ENCODE results near the gene PTPN7.
"Not testable (repeated sequence)": the region's sequence is repeated elsewhere in the genome, so short reads cannot be mapped to it uniquely, and the experiment has no call there.

PTPN7 gene

DNA sequence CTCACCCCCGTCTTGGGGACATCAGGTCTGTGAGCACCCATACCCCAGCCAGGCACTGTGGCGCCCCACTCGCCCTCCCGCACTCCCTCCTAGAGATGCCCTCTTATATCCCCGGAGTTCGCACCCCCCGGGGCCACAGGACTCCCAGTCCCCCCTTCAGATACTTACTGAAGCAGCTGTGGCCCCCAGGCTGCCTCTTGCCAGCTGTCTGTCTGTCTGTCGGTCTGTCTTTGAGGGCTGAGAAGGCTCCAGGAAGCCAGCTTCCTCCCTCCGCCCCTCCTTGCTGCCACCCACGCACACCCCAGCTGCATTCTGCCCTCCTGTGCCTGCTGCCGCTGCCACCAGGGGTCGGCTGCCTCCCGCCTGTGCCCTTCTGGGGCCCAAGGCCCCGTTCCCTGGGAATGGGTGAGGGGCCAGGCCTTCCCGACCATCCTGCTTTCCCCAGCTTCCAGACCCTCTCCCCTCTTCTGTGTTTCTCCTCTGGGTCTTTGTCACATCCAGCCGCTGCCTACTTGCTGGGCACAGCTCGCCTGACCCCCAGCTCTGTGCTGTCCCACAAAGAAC lies at the start of gene PTPN7:
Gene PTPN7 (minus strand): TSS at position 226 of the 564 bp plus-strand sequence. CDS start 1,200 bp downstream, outside the sequence.
- peak; percentile 75 for DNase-seq

DNA sequence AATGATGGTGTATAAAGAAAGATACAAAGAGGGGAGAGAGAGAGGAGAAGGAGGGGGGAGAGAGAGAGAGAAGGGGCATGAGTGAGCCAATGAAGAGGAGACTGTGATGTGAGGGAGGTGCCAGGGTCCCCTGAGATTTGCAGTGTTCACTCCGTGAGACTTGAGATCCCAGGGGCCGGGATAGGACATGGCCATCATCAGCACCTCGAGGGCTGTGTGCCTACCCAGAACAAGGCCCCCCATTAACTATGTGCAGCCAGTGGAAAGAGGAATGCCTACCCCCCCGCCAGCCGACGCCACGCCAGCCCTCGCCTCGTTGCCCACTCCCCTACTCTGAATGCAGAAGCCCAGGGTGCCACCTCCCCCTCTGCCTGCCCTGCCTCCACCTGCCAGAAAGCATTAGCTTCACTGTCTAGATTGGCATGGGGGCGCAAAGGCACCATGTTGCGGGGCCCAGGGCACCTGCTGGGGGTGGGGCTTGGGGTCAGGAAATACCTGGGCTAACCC lies 48.0 kb upstream of the PTPN7 start:
- no peak for DNase-seq

DNA sequence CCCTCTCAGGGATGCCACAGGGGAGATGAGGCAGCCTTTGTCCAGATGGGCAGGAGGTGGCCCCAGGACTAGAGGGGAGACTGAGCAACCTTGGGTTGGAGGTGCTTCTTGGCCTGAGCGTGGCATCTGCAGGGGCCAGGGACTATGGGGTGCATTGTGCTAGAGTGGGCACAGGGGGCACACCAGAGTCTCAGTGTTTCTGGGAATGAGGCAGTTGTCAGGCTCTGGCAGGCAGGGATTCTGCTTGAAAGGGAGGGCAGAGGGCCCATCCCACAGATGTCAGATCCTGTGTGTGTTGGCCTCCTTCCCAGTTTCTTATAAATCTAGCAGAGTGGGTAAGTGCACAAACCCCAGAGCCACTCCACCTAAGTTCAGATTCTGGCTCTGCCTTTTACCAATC lies 46.9 kb upstream of the PTPN7 start:
- DNase-seq: no peak

DNA sequence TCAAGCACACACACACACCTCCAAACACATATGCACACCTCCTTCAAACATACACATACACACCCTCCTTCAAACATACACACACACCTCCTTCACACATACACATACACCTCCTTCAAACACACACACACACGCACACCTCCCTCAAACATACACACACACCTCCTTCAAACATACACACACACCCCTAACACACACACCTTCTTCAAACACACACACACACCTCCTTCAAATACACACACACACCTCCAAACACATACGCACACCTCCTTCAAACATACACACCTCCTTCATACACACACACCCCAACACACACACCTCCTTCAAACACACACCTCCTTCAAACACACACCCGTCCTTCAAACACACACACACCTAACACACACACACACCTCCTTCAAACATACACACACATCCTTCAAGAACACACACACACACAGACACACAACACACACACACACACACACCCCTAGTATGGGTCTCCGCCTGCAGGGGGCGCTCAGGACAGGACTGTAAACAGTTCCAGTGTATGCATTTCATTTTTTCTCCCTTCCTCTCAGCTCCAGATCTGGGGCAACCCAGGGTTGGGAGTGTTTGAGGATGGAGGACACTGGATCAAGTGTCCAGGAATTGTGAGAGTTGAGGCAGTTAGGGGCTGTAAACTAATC lies 45.3 kb upstream of the PTPN7 start:
- no peak for DNase-seq

DNA sequence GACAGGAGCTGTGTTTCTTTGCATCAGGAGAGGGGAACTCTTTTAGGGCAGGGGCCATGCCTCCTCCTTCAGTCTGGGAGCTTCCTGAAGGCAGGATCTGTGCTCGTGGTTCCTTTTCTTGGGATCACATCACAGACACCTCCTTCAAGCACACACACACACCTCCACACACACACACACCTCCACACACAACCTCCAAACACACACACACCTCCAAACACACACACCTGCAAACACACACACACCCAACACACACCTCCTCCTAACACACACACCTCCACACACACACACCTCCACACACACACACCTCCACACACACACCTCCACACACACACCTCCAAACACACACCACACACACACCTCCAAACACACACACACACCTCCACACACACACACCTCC lies 43.7 kb upstream of the PTPN7 start:
- DNase-seq: no peak

DNA sequence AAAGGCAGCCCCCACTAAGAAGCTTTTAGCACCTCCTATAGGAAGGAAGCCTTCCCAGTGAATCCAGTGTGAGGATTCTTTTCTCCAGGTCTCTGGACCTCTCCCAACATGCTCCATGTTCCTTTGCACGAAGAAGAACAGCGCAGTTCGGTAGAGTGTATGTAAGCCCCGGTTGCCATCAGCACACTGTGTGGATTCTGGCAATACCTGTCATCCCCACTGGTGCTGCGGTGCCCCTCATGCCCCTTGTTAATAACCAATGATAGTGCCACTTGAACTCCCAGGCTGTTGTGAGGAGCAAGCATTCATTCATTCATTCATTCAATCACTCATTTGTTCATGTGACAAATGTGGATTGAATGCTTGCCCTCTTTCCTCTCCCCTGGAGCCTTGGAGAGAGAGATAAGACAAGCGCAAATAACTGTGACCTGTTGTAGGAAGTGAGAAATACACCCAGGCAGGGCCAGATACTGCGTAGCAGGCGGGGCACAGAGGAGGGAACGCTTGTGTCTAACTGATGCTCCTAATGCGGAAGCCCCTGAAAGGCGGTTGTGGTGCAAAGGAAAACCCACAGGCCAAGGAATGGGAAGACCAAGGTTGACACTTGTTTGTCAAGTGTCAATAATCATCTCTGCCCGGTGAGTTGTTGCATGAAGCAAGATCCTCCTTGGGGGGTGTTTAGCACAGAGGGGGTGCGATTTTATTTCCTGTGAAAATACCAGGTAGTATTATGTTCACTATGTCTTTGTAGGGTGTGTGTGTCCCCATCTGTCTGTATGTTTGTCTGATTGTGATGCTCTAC lies 43.0 kb upstream of the PTPN7 start:
- peak; percentile 36 for DNase-seq

DNA sequence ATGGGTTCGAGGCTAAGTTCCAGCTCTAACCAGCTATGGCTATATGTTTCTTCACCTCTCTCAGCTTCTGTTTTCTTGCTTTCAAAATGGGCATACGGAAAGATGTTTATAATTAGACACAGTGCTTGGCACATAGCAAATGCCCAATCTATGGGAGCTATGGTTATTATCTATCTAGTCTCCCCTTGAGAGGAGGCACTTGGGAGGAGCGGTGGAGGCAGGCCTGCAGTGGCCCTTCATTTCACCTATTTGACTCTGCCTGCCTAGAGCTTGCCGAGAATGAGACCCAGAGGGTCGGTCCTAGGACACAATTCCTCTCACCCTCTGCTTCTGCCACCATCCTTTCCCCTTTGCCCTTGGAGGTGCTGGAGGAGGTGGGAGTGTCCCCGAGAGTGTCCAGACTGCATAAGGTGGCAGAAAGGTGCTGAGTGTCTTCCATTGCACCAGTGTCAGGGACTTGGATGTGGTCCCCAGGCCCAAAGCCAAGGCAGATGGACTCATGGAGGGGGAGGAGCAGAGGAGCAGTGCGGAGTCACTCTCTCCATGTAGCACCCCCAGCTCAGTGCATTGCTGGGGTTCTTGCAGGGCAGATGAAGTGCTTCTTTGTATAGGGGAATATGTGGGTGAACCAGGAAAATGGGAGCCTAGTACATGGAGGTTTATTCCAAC lies 42.2 kb upstream of the PTPN7 start:
- DNase-seq: no peak

DNA sequence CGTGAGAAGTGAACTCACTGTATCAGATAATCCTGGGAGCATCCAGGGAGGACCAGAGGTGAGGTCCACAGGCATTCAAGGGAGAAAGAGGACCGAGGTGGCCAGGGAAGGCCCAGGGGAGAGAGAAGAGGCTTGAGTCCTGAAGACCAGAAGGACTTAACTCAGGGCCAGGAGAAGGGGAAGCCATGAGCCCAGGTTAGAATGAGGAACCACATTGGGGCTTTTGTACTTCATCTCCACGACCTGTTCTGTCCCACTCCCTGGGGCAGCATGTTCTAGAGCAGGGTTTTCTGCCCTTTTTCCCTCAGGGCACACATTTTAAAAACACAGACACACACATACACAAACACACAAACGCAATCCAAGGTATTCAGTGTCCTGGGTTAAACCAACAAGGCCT lies 41.6 kb upstream of the PTPN7 start:
- DNase-seq: no peak

DNA sequence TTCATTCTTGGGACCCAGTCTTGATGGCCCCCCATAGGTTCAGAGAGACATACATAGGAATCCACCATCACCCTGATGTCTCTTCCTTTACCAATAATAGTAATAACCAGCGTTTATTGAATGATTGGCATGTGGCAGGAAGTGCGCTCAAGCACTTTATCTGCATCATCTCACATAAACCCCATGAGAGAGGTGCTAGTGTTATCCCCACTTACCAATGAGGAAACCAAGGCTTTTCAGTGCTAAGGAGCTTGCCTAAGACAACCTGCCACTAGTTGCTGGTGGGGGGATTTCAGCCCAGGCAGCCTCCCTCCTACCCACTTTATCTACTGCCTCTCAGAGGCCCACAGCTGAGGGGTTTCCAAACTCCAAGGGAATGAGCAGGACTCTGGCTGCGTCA lies 40.9 kb upstream of the PTPN7 start:
- DNase-seq: peak; percentile 23

DNA sequence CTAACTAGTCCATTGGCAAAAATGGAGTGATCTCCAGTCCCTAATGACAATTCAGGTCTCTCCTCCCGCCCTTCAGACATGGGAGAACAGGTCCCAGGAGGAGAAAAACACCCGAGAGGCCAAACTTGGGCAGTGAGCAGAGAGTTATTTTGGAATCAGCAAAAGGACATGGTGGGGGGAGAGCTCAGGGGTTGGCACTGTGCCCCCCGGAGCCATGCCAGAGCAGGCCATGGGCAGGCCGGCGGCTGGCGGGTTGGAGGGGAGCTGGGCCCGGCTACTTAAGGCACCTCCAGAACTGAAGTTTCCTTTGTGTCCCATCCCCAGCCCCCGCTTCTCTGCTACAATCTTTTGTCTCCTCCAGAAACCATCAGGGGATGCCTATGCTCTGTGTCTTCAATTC lies 40.3 kb upstream of the PTPN7 start:
- DNase-seq: no peak

DNA sequence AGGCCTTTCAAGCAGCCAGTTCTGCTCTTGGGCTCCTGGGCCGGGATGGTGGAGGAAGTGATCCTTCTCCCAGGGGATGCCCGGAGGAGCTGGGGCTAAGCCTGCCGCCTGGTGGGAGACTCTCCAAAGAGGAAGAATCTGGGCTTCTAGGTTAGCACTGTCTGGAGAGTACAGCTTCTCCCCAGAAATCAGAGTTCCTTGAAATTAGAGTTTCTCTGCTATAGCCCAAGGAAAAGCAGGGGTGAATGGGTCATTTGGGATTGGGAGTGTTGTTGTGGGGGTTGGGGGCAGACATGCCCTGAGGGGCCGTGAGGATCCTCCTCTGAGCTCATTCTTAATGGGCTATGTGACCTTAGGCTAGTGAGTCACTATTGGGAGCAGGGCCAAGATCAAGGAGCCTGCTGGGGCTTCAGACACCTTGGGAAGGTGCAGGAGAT lies 39.7 kb upstream of the PTPN7 start:
- no peak for DNase-seq

DNA sequence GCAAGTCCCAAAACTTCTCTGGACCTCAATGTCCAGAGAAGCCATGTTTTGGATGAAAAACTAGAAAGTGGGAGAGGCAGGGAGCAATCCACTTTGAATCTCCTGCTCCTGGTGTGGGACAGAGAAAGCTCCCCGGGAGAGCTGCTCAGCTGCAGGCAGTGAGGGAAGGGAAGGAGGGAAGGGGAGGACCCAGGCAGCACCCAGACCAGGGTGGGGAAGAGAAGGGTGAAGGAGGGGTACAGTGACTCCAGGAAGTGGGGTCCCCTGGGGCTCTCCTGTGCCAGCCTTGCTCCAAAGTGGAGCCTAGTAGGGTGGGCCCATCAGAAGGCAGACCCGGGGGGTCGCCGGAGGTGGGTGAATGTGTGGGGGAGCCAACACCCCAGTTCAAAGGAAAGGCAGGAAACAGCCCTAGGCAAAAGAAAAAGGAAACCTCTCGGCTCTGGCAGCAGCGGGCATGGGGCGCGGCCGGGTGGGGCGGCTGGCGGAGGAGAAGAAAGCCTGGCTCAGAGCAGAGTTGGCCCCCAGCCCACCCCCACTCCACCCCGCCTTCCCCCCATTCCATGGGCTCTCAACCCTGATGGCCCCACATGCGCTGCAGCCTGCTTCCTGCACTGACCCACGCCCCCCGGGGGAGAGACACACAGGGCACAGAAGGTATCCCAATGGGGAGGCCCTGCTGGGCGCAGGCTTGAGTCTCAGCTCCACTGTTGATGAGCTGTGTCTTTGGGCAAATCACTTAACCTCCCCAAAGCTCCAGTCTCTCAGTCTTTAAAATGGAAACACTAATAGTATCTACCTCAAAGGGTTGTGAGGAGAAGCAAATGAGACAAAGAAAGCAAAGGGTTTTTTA lies 38.9 kb upstream of the PTPN7 start:
- DNase-seq: no peak

DNA sequence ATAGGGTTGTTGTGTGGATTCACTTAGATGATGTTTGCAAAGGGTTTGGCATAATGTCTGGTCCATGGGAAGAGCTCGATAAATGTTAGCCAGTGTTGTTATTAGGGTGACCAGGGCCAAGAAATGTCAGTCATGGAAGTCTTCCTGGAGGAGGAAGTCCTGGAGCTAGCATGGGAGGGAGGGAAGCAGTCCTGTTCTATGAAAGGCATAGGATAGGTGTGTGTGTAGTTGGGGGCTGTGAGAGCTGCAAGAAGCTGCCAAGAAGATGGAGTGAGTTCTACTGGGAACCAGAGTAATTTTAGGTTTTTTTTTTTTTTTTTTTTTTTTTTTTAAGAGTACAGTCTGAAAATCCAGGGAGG lies 37.9 kb upstream of the PTPN7 start:
- DNase-seq: no peak

DNA sequence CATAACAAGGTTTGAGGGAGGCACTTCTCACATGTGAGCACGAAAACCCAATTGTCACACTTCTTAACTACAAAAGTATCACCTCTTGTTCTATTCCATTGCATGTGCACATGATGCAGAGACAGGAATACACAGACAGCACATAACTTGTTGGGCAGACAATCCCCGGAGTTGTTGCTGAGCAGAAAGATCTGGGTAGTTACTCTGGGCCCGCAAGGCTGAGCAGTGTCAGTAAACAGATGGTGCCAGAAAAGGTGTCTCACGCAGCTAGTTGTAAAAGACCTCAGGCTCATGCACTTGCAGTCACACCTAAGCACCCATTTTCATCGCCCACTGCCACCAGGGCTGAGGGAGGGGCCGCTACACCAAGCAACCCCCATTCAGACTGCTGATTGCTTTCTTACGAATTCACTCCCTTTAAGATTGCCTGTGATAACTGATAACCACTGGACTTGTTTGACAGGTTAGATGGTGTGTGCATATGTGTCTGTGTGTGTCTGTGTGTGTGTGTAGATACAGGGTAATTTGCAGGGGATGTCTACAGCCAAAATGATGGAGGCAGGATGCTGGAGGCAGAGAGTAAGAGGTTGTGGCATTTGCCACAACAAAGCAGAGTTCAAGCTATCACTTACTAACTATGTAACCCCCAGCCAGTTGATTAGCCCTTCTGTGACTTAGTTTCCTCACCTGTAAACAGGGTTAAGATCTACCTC lies 37.4 kb upstream of the PTPN7 start:
- DNase-seq: peak; percentile 68

DNA sequence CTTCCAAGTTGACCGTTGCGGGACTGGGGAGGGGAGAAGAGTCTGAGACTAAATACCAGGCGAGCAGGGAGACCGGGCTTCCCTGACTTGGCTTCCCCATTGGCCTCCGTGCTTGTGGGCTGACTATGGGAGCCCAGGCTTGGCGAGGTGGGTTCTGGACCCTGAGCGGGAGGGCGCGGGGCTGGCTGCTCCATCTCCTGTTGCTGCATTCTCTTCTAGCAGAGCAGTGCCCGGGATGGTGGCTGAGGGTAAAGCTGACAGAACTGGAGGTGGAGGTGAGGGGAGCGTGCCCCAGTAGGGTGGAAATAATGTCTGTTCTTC lies 33.9 kb upstream of the PTPN7 start:
- DNase-seq: no peak

DNA sequence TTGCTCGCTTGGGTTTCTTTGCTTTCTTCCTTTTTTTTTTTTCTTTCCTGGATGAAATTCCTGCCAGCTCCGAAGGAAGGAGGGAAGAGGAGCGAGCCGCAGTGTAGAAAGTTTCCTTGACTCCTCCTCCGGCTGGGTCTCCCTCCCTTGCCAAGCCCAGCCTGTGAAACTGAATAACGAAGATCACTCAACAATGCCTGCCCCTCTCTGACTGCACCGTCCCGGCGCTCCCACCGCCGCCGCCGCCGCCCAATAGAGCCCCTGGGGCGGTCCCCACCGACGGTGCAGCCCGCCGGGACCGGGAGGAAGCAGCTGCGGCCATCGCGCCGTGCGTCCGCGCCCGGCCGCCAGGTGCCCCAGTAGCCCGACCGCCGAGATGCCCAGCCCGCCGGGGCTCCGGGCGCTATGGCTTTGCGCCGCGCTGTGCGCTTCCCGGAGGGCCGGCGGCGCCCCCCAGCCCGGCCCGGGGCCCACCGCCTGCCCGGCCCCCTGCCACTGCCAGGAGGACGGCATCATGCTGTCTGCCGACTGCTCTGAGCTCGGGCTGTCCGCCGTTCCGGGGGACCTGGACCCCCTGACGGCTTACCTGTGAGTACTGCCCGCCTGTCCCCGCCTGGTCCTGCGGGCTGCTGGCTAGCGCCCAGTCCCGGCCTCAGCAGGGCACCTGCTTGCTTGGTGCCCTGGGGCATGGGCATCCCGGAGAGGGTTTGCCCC lies 33.4 kb upstream of the PTPN7 start, which contains the start of gene LGR6:
Gene LGR6 (plus strand): TSS at position 186 of the 714 bp plus-strand sequence. CDS start 191 bp downstream, at position 377.
- no peak for DNase-seq

DNA sequence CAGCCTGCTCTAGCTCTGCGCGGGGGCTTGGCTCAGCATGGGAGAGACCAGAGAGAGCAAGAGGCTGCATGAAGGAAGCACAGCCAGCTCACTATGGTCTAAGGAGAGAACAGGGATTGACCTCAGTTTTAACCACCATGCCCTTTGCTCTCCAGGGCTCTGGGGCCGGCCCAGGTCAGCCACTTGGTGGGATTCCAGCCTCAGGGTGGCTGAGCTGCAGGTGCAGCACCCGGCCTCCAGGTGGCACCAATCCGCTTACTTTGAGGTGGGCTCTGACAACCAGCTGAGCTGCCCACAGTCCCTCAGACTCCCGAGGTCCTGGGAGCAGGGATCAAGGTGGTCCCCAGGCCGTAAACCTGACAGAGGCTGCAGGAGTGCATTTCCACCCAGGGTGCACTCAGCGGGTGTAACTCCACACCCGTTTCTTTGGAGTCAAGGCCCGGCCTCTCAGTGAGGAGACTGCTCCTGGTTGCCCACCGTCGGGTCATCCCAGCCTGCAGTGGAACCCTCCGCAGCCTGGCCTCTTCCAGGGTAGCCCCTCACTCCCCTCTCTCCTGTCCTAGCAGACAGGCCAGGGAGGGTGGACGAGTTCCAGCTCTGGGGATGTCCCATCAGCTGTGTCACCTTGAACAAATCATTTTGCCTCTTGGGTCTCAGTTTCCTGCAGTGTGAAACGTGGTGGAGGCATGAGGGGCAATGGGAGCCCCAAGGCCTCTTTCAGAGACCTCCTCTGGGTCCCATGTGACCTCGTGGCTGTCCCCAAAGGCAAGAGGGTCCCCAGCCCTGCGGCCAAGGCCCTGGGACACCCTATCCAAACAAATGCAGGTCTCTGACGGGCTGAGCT lies 32.6 kb upstream of the PTPN7 start:
- peak; percentile 51 for DNase-seq

DNA sequence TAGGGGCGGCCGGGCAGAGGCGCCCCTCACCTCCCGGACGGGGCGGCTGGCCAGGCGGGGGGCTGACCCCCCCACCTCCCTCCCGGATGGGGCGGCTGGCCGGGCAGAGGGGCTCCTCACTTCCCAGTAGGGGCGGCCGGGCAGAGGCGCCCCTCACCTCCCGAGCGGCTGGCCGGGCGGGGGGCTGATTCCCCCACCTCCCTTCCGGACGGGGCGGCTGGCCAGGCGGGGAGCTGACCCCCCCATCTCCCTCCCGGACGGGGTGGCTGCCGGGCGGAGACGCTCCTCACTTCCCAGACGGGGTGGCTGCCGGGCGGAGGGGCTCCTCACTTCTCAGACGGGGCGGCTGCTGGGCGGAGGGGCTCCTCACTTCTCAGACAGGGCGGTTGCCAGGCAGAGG lies 31.0 kb upstream of the PTPN7 start:
- not testable (repeated sequence) for DNase-seq

DNA sequence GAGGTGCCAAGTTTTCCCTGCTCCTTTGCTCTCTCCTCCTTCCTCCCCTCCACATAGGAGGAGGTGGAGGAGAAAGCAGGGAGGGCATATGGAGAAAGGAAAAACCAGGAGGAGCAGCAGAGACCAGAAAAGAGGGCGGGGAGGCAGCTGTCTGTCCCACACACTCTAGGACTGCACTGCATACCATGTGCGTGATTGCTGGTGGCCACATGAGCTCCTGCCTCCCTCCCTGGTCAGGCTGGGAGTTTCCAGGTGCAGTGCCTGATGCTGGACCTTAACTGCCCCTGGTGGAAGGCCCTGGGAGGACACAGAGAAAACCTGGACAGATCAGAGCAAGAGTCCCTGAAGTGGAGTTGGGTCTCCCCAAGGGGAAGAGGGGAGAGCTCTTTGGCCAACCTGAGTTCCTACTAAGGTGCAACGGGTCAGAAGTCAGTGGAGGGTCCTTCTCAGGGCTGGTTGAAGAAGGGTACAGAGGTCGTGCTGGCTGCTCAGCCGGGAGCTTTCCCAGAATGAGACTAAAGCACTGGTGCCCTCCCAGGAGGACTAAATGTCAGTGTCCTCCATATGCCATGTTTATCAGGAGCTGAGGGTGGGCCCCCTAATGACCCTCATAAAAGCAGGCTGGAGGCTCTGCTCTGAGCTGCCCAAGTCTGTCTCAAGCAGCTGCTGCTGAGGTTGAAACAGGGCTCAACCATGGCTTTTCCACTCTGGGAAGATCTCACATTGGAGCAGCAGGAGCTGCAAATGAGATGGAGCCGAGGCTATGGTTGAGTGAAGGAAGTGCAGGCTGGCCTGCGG lies 29.7 kb upstream of the PTPN7 start:
- DNase-seq: no peak

Measured in CD4-positive, alpha-beta T cell treated with Interleukin-4 for 4 hours (primary cell).